Measurements from ENCODE around the gene NPHP4. TPM values are rescaled to one million over a fixed set of nuclear protein-coding genes. Genes with fewer than 3 reads are reported as not detected.

The NPHP4 gene
- total and polyA plus RNA-seq, 2 donors (not counting 3 experiments of a cell fraction or from before 2014, with no cell fraction given) = 4.4 to 11.7 TPM

DNA sequence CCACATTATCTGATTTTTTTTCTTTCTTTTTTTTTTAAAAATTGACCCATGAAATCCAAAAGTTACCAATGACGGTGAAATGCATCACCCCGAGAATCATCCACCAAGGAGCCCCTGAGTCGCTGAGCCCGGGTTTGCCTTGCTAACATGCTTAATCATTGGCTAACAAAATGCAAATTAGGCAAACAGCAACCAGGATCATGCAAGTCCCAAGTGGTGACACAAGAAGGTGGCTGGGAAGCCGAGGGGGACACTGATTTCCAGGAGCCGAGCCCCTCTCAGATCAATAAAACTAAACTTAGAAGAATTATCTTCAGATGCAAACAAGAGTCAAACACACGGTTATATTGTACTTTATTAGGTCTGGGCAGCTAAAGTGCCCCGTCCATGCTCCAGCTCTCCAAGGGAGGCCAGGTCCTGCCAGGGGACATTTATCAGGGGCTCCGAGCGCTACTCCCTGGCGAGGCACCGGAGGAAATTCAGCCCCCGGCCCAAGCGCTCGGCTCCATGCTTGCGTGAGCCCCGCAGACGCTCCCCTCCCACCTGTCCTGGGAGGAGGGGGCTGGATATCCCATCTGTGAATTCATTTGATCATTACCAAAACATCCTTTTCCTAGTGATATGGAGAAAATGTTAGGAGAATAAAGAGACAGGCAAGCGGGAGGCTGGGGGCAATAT is 154.1 kb downstream of the NPHP4 start:
- FAIRE-seq (no peak), DNase-seq (ENCODE audit: low read depth, low spot score) (no peak)
- H3K9me3 ChIP-seq (replicated peaks; ENCODE audit: control insufficient read depth, insufficient read depth, low read length) = no peaks in the 10 kb centered on the region
- no peaks in the 10 kb centered on the region for H3K27me3 ChIP-seq (ENCODE audit: control insufficient read depth in 2 of 2, insufficient read depth in 2 of 2, low read length in 2 of 2)
- H3K27ac ChIP-seq (ENCODE audit: insufficient read depth, low read depth, low read length) = no peak overlapping the region
- no peak overlapping the region for H3K4me2 ChIP-seq (ENCODE audit: insufficient read depth, low read length)
- H3K9ac ChIP-seq (replicated peaks; ENCODE audit: extremely low read depth, insufficient read depth, low read length) = no peak overlapping the region
- no peaks in the 10 kb centered on the region for H3K4me1 ChIP-seq (ENCODE audit: control insufficient read depth, extremely low read depth, insufficient read depth, low read length)
- TF ChIP-seq JUN (IDR thresholded peaks at IDR 0.05; ENCODE audit: borderline replicate concordance, insufficient read depth, insufficient read length, low read depth) (no peak), EZH2 (IDR thresholded peaks at IDR 0.05; ENCODE audit: borderline replicate concordance, low read depth, low read length, severe bottlenecking) (no peak), POLR2AphosphoS5 (IDR thresholded peaks at IDR 0.05; ENCODE audit: insufficient read depth, low read depth, low read length) (no peak), FOS (IDR thresholded peaks at IDR 0.05; ENCODE audit: borderline replicate concordance, insufficient read depth, low read length) (no peak), GATA2 (IDR thresholded peaks at IDR 0.05; ENCODE audit: insufficient read depth, insufficient read length, low read depth, low read length) (no peak), POLR2A (IDR thresholded peaks at IDR 0.05; ENCODE audit: low read depth, low read length) (no peak)
- TF ChIP-seq, protein P1, sequence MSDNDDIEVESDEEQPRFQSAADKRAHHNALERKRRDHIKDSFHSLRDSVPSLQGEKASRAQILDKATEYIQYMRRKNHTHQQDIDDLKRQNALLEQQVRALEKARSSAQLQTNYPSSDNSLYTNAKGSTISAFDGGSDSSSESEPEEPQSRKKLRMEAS (IDR thresholded peaks at IDR 0.05; ENCODE audit: insufficient read depth, insufficient read length) = no peak
- TF ChIP-seq, protein P2, sequence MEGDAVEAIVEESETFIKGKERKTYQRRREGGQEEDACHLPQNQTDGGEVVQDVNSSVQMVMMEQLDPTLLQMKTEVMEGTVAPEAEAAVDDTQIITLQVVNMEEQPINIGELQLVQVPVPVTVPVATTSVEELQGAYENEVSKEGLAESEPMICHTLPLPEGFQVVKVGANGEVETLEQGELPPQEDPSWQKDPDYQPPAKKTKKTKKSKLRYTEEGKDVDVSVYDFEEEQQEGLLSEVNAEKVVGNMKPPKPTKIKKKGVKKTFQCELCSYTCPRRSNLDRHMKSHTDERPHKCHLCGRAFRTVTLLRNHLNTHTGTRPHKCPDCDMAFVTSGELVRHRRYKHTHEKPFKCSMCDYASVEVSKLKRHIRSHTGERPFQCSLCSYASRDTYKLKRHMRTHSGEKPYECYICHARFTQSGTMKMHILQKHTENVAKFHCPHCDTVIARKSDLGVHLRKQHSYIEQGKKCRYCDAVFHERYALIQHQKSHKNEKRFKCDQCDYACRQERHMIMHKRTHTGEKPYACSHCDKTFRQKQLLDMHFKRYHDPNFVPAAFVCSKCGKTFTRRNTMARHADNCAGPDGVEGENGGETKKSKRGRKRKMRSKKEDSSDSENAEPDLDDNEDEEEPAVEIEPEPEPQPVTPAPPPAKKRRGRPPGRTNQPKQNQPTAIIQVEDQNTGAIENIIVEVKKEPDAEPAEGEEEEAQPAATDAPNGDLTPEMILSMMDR (IDR thresholded peaks at IDR 0.05; ENCODE audit: extremely low read depth in 1 of 2, insufficient read depth in 1 of 2, low read depth in 1 of 2, low read length in 2 of 2) = no peak
- intact Hi-C loops (cut with micrococcal nuclease) = no loop called here
- no TSS peak for BruUV-seq (replicated peaks)
- H3K4me3 ChIP-seq (replicated peaks in 1 of 3; ENCODE audit: insufficient read depth in 1 of 3, low read depth in 1 of 3, low read length in 3 of 3) = no peak overlapping the region
- ChIA-PET CTCF (no interaction called here), POLR2A (no interaction called here)
- no peaks in the 10 kb centered on the region for H4K20me1 ChIP-seq (replicated peaks; ENCODE audit: control insufficient read depth, extremely low read depth, insufficient read depth, low read length)
- H3K36me3 ChIP-seq (ENCODE audit: control insufficient read depth in 2 of 2, extremely low read depth in 1 of 2, insufficient read depth in 2 of 2, low read length in 2 of 2) = no peaks in the 10 kb centered on the region
- H2AFZ ChIP-seq (ENCODE audit: low read depth, low read length) = no peak overlapping the region
- no peaks in the 10 kb centered on the region for H3K9me1 ChIP-seq (replicated peaks; ENCODE audit: control insufficient read depth, extremely low read depth, insufficient read depth, low read length)
- dilution Hi-C loops (cut with MboI; ENCODE audit: extremely low pct_ligation_motif_present, low sequenced_read_pairs) = no loop called here
- no peaks in the 10 kb centered on the region for H3K79me2 ChIP-seq (ENCODE audit: control insufficient read depth, insufficient read depth, low read length)

Data from endothelial cell of umbilical vein (primary cell).